GM12864 (cell line): Measurements from ENCODE around the gene FABP2.
"Not testable (repeated sequence)": the region's sequence is repeated elsewhere in the genome, so short reads cannot be mapped to it uniquely, and the experiment has no call there.

Experiments used
- DNase-seq: peaks from one replicate; pipeline ENCODE4 v3.0.0-alpha.2; 2011; ENCODE audit warnings: low read depth
- H3K4me3 ChIP-seq: 2 replicates; pipeline ENCODE4 v1.5.1; 2011; ENCODE audit warnings: mild to moderate bottlenecking, low read depth, low read length, control low read depth
- TF ChIP-seq, protein P1 (sequence below): IDR thresholded peaks from 2 replicates; pipeline ENCODE4 v1.5.1; 2011; ENCODE audit warnings: low read depth, mild to moderate bottlenecking, moderate library complexity, low read length, control low read depth, inconsistent platforms; ENCODE audit errors: missing control alignments

FABP2 gene

DNA sequence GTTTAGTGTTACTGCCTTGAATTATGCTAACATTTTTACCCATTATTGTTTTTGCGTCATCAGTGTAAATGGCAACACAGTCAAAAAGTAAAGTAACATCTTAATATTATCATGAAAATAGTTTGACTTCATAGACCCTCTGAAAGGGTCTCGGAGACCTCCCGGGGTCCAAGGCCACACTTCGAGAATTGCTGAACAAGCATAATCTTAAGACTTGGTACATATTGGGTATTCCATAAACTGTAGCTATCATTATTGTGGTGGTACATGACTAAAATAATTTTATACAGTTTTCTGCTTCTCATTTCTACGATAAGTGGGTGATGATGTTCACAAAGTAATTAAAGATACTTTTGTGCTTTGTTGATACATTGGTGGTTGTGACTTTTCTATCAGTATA is 32.6 kb downstream of the FABP2 start:
- no peak for DNase-seq
- TF ChIP-seq, protein P1, sequence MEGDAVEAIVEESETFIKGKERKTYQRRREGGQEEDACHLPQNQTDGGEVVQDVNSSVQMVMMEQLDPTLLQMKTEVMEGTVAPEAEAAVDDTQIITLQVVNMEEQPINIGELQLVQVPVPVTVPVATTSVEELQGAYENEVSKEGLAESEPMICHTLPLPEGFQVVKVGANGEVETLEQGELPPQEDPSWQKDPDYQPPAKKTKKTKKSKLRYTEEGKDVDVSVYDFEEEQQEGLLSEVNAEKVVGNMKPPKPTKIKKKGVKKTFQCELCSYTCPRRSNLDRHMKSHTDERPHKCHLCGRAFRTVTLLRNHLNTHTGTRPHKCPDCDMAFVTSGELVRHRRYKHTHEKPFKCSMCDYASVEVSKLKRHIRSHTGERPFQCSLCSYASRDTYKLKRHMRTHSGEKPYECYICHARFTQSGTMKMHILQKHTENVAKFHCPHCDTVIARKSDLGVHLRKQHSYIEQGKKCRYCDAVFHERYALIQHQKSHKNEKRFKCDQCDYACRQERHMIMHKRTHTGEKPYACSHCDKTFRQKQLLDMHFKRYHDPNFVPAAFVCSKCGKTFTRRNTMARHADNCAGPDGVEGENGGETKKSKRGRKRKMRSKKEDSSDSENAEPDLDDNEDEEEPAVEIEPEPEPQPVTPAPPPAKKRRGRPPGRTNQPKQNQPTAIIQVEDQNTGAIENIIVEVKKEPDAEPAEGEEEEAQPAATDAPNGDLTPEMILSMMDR, result no peak

DNA sequence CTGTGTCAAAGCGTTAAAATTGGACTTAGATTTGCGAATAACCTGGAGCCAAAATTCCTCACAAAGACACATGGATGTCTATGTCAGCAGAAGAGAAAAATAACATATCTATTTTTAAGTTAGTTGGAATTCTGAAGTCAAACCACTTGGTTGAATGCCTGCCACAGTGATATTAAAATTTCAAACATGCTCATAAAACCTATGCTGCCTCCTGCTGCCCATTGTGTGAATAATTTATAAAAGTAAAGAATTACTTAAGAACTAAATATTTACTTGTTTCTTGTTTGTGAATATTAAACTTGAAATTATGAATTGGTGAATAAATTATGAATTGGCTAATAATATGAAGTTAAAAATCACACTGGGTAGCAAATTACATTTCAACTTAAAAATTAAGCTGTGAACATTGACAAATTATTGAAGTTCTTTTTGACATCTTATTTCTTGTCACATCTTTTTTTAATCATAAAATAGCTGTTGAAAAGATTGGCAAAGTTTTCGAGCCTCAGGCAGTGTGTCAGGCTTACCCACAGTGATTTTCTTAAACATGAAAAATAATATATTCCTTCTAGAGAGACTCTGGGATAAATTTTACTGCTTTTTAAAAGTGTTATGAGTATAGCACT is 35.4 kb downstream of the FABP2 start:
- DNase-seq, result no peak
- no peak overlapping the region for H3K4me3 ChIP-seq
- TF ChIP-seq, protein P1, result peak; percentile 51

More for the DNA sequence above, 32.6 kb downstream of the FABP2 start:
- no peak overlapping the region for H3K4me3 ChIP-seq

DNA sequence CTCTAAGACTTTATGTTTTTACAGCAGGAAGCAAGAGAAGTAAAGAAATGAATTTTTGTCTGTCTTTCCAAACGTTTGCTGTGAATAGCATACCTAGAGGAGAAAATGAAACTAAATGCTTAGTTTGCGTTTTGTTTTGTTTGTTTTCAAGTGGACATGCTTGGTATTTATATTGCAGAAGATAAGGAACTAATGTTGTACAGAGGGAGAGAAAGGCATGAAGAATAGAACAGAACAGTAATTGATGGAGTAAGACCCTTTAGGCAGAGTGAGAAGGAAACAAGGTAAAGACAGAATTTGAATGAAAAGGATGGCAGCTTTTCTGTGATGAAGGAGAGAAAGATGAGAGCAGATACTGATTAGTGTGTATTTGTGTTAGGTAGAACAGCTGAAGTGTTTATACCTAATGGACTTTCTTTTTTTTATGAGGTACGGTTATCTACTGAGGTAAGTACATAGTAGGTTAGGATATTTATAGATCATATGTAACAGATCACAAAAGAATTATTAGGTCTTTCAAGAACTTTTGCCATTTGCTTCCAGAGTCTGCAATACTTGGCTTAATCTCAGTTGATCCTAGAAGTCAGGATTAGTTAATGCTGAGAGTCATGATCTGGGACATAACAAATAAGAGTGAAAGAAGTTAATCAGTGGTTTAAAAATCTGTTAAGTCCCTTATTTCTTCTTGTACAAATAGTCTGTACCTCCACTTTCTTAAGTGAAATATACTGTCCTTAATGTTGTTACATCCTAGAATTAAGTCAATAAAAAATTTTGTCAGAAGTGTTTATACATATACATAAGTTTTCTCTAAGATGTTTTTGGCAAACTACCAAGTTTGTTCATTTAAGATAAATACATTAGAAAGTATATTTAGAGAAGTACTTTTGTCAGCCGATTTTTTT is 36.8 kb downstream of the FABP2 start:
- TF ChIP-seq, protein P1, result no peak
- no peak for DNase-seq
- H3K4me3 ChIP-seq, result peak overlapping the region; percentile 33; the same call in 1 of the 2 replicates

DNA sequence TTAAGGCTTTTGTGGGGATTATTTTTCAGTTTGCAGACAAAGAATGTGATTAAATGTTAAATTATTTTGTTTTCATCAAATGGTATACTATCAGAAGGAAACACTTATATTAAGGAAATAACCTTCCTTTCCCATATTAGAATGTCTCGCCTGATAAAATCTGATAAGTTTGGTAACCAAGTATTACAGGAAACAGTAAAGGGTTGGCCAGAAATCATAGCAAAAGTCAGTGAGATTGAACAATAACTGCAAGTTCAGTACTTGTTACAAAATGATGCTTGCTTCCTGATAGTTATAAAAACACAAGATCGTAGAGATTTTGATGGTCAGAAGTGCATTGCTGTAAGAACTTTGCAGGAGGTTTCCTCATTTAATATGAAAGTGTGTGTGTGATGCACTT is 40.5 kb downstream of the FABP2 start:
- DNase-seq, result no peak
- TF ChIP-seq, protein P1, result no peak
- no peak overlapping the region for H3K4me3 ChIP-seq

DNA sequence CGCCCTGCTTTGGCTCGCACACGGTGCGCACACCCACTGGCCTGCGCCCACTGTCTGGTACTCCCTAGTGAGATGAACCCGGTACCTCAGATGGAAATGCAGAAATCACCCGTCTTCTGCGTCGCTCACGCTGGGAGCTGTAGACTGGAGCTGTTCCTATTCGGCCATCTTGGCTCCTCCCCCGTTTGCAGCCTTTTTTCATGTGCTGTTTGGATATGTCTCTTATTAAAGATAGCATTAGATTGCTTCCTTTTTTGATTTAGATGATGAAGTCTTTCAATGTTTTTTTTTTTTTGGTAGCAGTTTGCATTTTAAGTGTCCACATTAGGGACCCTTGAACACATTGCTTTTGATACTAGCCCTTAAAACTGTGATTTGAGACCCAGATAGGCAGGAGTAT is 42.0 kb downstream of the FABP2 start:
- not testable (repeated sequence) for H3K4me3 ChIP-seq

DNA sequence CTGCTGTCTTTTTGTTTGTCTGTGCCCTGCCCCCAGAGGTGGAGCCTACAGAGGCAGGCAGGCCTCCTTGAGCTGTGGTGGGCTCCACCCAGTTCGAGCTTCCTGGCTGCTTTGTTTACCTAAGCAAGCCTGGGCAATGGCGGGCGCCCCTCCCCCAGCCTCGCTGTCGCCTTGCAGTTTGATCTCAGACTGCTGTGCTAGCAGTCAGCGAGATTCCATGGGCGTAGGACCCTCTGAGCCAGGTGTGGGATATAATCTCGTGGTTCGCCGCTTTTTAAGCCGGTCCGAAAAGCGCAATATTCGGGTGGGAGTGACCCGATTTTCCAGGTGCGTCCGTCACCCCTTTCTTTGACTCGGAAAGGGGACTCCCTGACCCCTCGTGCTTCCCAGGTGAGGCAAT is 42.4 kb downstream of the FABP2 start:
- DNase-seq, H3K4me3 ChIP-seq: not testable (repeated sequence)

More for the DNA sequence above, 42.0 kb downstream of the FABP2 start:
- DNase-seq, result not testable (repeated sequence)

DNA sequence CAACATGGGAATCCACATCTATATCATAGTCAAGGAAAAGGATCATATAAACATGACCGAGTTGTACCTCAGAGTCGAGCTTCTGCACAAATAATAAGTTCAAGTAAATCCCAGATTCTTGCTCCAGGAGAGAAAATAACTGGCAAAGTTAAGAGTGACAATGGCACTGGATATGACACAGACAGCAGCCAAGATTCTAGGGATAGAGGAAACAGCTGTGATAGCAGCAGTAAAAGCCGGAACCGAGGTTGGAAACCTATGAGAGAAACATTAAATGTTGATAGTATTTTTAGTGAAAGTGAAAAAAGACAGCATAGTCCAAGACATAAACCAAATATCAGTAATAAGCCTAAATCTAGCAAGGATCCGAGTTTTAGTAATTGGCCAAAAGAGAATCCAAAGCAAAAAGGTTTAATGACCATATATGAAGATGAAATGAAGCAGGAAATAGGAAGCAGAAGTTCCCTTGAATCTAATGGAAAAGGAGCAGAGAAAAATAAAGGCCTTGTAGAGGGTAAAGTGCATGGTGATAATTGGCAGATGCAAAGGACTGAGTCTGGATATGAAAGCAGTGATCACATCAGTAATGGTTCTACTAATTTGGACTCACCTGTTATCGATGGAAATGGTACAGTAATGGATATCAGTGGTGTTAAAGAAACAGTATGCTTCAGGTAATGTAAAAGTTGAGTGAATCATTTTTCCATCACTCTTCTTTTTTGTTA is 50.4 kb downstream of the FABP2 start:
- no peak for DNase-seq
- H3K4me3 ChIP-seq, result no peak overlapping the region
- TF ChIP-seq, protein P1, result no peak
